ENCODE results near the gene SEMA5B.

- no peak for TF ChIP-seq L3MBTL2 (conservative IDR thresholded peaks at IDR 0.05)
- TF ChIP-seq TARDBP (IDR thresholded peaks at IDR 0.05) = no peak
- TF ChIP-seq SUZ12 (IDR thresholded peaks at IDR 0.05) = no peak
- no peak for TF ChIP-seq NFRKB (IDR thresholded peaks at IDR 0.05)
- no peak for TF ChIP-seq BHLHE40 (IDR thresholded peaks at IDR 0.05; ENCODE audit: borderline replicate concordance)
- TF ChIP-seq ELF4 (IDR thresholded peaks at IDR 0.05) = no peak
- TF ChIP-seq SP1 (IDR thresholded peaks at IDR 0.05) = no peak
These were observed 29.4 kb downstream of the SEMA5B start for GRCh38 chr3:122998206-122998605.

All from HEK293T (cell line).